ENCODE data around the gene AOC3. TPM values are rescaled to one million over a fixed set of nuclear protein-coding genes. Genes with fewer than 3 reads are reported as not detected.
"Not testable (repeated sequence)": the region's sequence is repeated elsewhere in the genome, so short reads cannot be mapped to it uniquely, and the experiment has no call there.

AOC3 gene
- total RNA-seq, 1 experiment from 2014 or later, result 0.44 TPM

DNA sequence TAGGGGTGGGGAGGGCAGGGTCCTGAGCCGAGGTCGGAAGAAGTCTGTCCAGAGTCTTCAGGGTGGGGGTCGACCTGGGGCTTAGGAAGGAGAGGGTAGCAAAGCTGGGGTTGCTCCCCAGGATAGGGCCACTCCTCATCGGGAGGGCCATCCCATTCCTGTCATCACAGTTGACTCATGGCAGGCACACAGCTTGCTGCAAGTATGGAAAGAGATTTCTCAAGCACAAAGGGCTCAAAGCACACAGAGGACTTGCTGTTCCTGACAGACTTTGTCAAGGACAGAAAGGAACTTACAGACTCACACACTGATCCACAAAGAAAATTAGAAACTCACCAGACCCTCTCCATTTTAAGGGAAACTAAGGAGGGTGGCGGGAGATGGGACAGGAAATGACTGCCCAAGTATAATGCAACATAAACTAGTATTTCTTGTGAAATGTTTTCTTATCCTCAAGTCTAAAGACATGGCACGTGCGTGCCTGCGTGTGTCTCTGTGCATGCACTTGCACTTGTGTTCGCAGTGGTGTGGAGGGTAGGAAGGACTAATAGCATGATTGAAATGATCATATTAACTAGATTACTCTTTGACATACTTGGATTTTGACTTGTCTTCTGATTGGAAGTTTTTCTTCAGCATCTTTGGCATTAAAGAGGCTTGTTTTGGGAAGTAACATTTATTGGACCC, 4.3 kb upstream of the AOC3 start:
- ChIA-PET POLR2A (interaction anchor here (0.7 to 2.5 kb wide), 3 partner anchors 14 to 102 kb away, joined by 3 to 15 read pairs (median 4); partner anchors contain the start of gene PSME3), CTCF (interaction anchor here (1.5 to 5.0 kb wide), 2 partner anchors 82 to 91 kb away, joined by 5 to 60 read pairs; no protein-coding TSS in a partner anchor)
- peaks cover 31% of the 10 kb centered on the region for H3K36me3 Mint-ChIP-seq (ENCODE audit: insufficient read depth, unreplicated experiment)
- peaks cover 13% of the 10 kb centered on the region for H3K4me1 Mint-ChIP-seq (ENCODE audit: insufficient read depth, unreplicated experiment)
- DNase-seq (ENCODE audit: unreplicated experiment), result peak; percentile 70
- H3K27ac Mint-ChIP-seq (ENCODE audit: low read depth, unreplicated experiment), result no peak overlapping the region
- no peak overlapping the region for H3K4me3 Mint-ChIP-seq (ENCODE audit: unreplicated experiment)
- TF ChIP-seq CTCF (IDR thresholded peaks at IDR 0.05; ENCODE audit: unreplicated experiment), result no peak
- intact Hi-C loops (cut with micrococcal nuclease), result no loop called here
- H3K9me3 Mint-ChIP-seq (ENCODE audit: unreplicated experiment), result no peaks in the 10 kb centered on the region
- H3K27me3 Mint-ChIP-seq (ENCODE audit: insufficient read depth, unreplicated experiment), result peaks cover 13% of the 10 kb centered on the region
- no TSS peak for BruUV-seq (replicated peaks)

- no peak overlapping the region for H3K4me3 Mint-ChIP-seq (ENCODE audit: unreplicated experiment)
- intact Hi-C loops (cut with micrococcal nuclease), result no loop called here
- H3K9me3 Mint-ChIP-seq (ENCODE audit: unreplicated experiment), result no peaks in the 10 kb centered on the region
- TF ChIP-seq CTCF (IDR thresholded peaks at IDR 0.05; ENCODE audit: unreplicated experiment), result no peak
- H3K36me3 Mint-ChIP-seq (ENCODE audit: insufficient read depth, unreplicated experiment), result peaks cover 18% of the 10 kb centered on the region
- ChIA-PET POLR2A (interaction anchor here (0.7 to 1.4 kb wide), 4 partner anchors 15 to 89 kb away, joined by 3 to 8 read pairs (median 3); partner anchors contain the start of gene PSME3), CTCF (interaction anchor here (0.5 to 2.0 kb wide), 6 partner anchors 81 to 851 kb away, joined by 3 to 9 read pairs (median 4); partner anchors contain the start of gene RND2)
- no TSS peak for BruUV-seq (replicated peaks)
- peaks cover 13% of the 10 kb centered on the region for H3K4me1 Mint-ChIP-seq (ENCODE audit: insufficient read depth, unreplicated experiment)
- DNase-seq (ENCODE audit: unreplicated experiment), result no peak
- H3K27ac Mint-ChIP-seq (ENCODE audit: low read depth, unreplicated experiment), result no peak overlapping the region
- H3K27me3 Mint-ChIP-seq (ENCODE audit: insufficient read depth, unreplicated experiment), result peaks cover 13% of the 10 kb centered on the region
Measured at GRCh38 chr17:42848093-42848492, 2.9 kb upstream of the AOC3 start.

DNA sequence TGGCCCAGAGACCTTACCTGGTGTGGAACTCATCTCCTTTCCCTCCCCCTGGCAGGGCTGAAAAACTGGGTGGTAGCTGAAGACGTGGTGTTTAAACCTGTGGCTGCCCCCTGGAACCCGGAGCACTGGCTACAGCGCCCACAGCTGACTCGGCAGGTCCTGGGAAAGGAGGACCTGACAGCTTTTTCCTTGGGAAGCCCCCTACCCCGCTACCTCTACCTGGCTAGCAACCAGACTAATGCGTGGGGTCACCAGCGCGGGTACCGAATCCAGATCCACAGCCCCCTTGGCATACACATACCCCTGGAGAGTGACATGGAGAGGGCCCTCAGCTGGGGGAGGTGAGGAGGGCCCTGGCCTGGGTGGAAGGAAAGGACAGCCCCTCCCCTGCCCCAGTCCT, 2.0 kb upstream of the AOC3 start:
- DNase-seq (ENCODE audit: unreplicated experiment), result no peak
- Mint-ChIP-seq H3K4me3 (ENCODE audit: unreplicated experiment) (no peak overlapping the region), H3K4me1 (ENCODE audit: insufficient read depth, unreplicated experiment) (peaks cover 13% of the 10 kb centered on the region), H3K36me3 (ENCODE audit: insufficient read depth, unreplicated experiment) (peaks cover 8% of the 10 kb centered on the region), H3K27me3 (ENCODE audit: insufficient read depth, unreplicated experiment) (peaks cover 22% of the 10 kb centered on the region), H3K27ac (ENCODE audit: low read depth, unreplicated experiment) (no peak overlapping the region), H3K9me3 (ENCODE audit: unreplicated experiment) (no peaks in the 10 kb centered on the region)
- no peak for TF ChIP-seq CTCF (IDR thresholded peaks at IDR 0.05; ENCODE audit: unreplicated experiment)
- intact Hi-C loops (cut with micrococcal nuclease), result no loop called here
- CTCF ChIA-PET, result interaction anchor here (0.9 to 2.0 kb wide), 5 partner anchors 15 to 176 kb away, joined by 3 to 9 read pairs (median 4); partner anchors contain the start of gene RND2
- POLR2A ChIA-PET, result interaction anchor here (0.9 to 1.4 kb wide), 2 partner anchors 16 to 88 kb away, joined by 3 to 8 read pairs; partner anchors contain the start of gene PSME3
- no TSS peak for BruUV-seq (replicated peaks)

DNA sequence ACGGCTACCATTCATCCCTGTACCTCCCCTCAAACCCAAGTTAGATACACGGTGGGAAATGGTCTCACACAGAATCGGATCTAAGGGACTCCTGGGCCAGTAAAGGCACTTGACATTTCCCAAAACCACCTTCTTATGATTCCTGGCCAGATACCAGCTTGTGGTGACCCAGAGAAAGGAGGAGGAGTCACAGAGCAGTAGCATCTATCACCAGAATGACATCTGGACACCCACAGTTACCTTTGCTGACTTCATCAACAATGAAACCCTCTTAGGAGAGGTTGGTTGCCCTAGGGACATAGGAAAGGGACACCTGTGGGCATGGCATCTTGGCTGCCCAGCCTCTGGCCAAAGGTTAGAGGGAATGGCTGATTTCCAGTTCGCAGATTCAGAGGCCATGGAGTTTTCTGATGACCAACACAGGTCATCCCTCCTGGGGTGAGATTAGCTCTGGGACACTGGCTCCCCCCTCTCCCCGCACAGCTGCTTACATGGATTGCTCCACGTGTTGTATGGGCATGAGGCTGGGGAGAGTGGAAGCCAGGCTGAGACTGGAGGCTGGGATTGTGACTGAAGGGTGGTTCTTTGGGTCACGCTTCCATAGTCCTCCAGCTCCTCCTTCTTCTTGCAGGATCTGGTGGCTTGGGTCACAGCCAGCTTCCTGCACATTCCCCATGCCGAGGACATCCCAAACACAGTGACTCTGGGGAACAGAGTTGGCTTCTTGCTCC, 1.4 kb upstream of the AOC3 start:
- no TSS peak for BruUV-seq (replicated peaks)
- intact Hi-C loops (cut with micrococcal nuclease), result no loop called here
- DNase-seq (ENCODE audit: unreplicated experiment), result no peak
- Mint-ChIP-seq H3K4me1 (ENCODE audit: insufficient read depth, unreplicated experiment) (peaks cover 13% of the 10 kb centered on the region), H3K4me3 (ENCODE audit: unreplicated experiment) (no peak overlapping the region), H3K9me3 (ENCODE audit: unreplicated experiment) (no peaks in the 10 kb centered on the region), H3K27me3 (ENCODE audit: insufficient read depth, unreplicated experiment) (peaks cover 26% of the 10 kb centered on the region), H3K27ac (ENCODE audit: low read depth, unreplicated experiment) (no peak overlapping the region), H3K36me3 (ENCODE audit: insufficient read depth, unreplicated experiment) (peaks cover 7% of the 10 kb centered on the region)
- ChIA-PET POLR2A (no interaction called here), CTCF (interaction anchor here (0.6 to 2.0 kb wide), 6 partner anchors 14 to 89 kb away, joined by 3 to 9 read pairs (median 6); no protein-coding TSS in a partner anchor)
- no peak for TF ChIP-seq CTCF (IDR thresholded peaks at IDR 0.05; ENCODE audit: unreplicated experiment)

DNA sequence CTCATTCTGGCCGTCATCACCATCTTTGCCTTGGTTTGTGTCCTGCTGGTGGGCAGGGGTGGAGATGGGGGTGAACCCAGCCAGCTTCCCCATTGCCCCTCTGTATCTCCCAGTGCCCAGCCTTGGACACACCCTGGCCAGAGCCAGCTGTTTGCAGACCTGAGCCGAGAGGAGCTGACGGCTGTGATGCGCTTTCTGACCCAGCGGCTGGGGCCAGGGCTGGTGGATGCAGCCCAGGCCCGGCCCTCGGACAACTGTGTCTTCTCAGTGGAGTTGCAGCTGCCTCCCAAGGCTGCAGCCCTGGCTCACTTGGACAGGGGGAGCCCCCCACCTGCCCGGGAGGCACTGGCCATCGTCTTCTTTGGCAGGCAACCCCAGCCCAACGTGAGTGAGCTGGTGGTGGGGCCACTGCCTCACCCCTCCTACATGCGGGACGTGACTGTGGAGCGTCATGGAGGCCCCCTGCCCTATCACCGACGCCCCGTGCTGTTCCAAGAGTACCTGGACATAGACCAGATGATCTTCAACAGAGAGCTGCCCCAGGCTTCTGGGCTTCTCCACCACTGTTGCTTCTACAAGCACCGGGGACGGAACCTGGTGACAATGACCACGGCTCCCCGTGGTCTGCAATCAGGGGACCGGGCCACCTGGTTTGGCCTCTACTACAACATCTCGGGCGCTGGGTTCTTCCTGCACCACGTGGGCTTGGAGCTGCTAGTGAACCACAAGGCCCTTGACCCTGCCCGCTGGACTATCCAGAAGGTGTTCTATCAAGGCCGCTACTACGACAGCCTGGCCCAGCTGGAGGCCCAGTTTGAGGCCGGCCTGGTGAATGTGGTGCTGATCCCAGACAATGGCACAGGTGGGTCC, 607 bp downstream of the AOC3 start:
- DNase-seq (ENCODE audit: unreplicated experiment); H3K27ac Mint-ChIP-seq (ENCODE audit: low read depth, unreplicated experiment); H3K36me3 Mint-ChIP-seq (ENCODE audit: insufficient read depth, unreplicated experiment); H3K4me3 Mint-ChIP-seq (ENCODE audit: unreplicated experiment); H3K9me3 Mint-ChIP-seq (ENCODE audit: unreplicated experiment); BruUV-seq (replicated peaks); intact Hi-C loops (cut with micrococcal nuclease); H3K4me1 Mint-ChIP-seq (ENCODE audit: insufficient read depth, unreplicated experiment); POLR2A ChIA-PET: not testable (repeated sequence)
- CTCF ChIA-PET, result interaction anchor here (0.6 kb wide), 2 partner anchors 55 to 86 kb away, joined by 3 read pairs; no protein-coding TSS in a partner anchor
- peaks cover 30% of the 10 kb centered on the region for H3K27me3 Mint-ChIP-seq (ENCODE audit: insufficient read depth, unreplicated experiment)
